PC-3 (cell line): ENCODE data around the gene BEND3. TPM values are rescaled to one million over a fixed set of nuclear protein-coding genes. Genes with fewer than 3 reads are reported as not detected.

Experiments used
- ATAC-seq: fragments of 200-7000 bp; cut with Tn5 transposase; 2 replicates; pipeline ENCODE4 v1.9.1; 2020; ENCODE audit warnings: mild to moderate bottlenecking, moderate library complexity
- BruUV-seq: library from RNA; stranded (reverse); fragments of 400-500 nt; replicated peaks from 2 replicates; lab custom pipeline; 2021; lab: Mats Ljungman, UMichigan
- CTCF ChIA-PET: fragments of 300-600 bp; sonication (Branson Sonifier 250); formaldehyde crosslinking; loops from one replicate; lab custom pipeline; 2022; ENCODE audit warnings: antibody characterized with exemption; lab: Charles Lee
- POLR2A ChIA-PET: fragments of 300-600 bp; sonication (Branson Sonifier 250); formaldehyde crosslinking; loops from one replicate; lab custom pipeline; 2022; ENCODE audit warnings: antibody characterized with exemption; ENCODE audit not compliant: unreplicated experiment; lab: Charles Lee
- DNase-seq: peaks from one replicate; pipeline ENCODE4 v3.0.0-alpha.2; 2015
- H2AFZ ChIP-seq: fragments of 300-600 bp; sonication (generic); 2 replicates; pipeline ENCODE4 v1.6.0; 2016; ENCODE audit warnings: antibody characterized with exemption, low read length
- H3F3A ChIP-seq: fragments of 300-600 bp; sonication (generic); one replicate; pipeline ENCODE4 v1.6.0; 2017; ENCODE audit warnings: antibody characterized with exemption, low read length, control low read depth, mild to moderate bottlenecking; ENCODE audit not compliant: unreplicated experiment
- H3K27ac ChIP-seq: fragments of 300-600 bp; sonication (generic); 2 replicates; pipeline ENCODE4 v1.5.1; 2016; ENCODE audit warnings: mild to moderate bottlenecking, low read length
- H3K27me3 ChIP-seq: fragments of 300-600 bp; sonication (generic); 2 replicates; pipeline ENCODE4 v1.6.1; 2016; ENCODE audit warnings: low read length, mixed read lengths
- H3K36me3 ChIP-seq: fragments of 300-600 bp; sonication (generic); 2 replicates; pipeline ENCODE4 v1.6.1; 2016; ENCODE audit warnings: low read depth, mixed run types, low read length, mixed read lengths
- H3K4me1 ChIP-seq: fragments of 300-600 bp; sonication (generic); 2 replicates; pipeline ENCODE4 v1.5.1; 2016; ENCODE audit warnings: low read length; ENCODE audit not compliant: insufficient read depth
- H3K4me2 ChIP-seq: fragments of 300-600 bp; sonication (generic); 2 replicates; pipeline ENCODE4 v1.6.0; 2016; ENCODE audit warnings: low read length
- H3K4me3 ChIP-seq: fragments of 300-600 bp; sonication (generic); 2 replicates; pipeline ENCODE4 v1.5.1; 2016; ENCODE audit warnings: mild to moderate bottlenecking, low read length, mixed read lengths
- H3K79me2 ChIP-seq: fragments of 300-600 bp; sonication (generic); 2 replicates; pipeline ENCODE4 v1.6.1; 2017; ENCODE audit warnings: low read length, mixed read lengths
- H3K9ac ChIP-seq: fragments of 300-600 bp; sonication (generic); 2 replicates; pipeline ENCODE4 v1.6.0; 2016; ENCODE audit warnings: mild to moderate bottlenecking, low read length
- H3K9me2 ChIP-seq: fragments of 300-600 bp; sonication (generic); replicated peaks from 2 replicates; pipeline ENCODE4 v1.6.1; 2016; ENCODE audit warnings: mixed run types, low read length, mixed read lengths
- H3K9me3 ChIP-seq: fragments of 300-600 bp; sonication (generic); 2 replicates; pipeline ENCODE4 v1.6.1; 2016; ENCODE audit warnings: low read length, mixed read lengths
- H4K20me1 ChIP-seq: fragments of 300-600 bp; sonication (generic); 2 replicates; pipeline ENCODE4 v1.6.1; 2016; ENCODE audit warnings: low read length, mixed read lengths
- EZH2 ChIP-seq: fragments of 300-600 bp; sonication (generic); IDR thresholded peaks from one replicate; pipeline ENCODE4 v1.6.1; 2017; ENCODE audit warnings: antibody characterized with exemption, mild to moderate bottlenecking, low read length; ENCODE audit not compliant: unreplicated experiment
- EZH2phosphoT487 ChIP-seq: fragments of 300-600 bp; sonication (generic); IDR thresholded peaks from 2 replicates; pipeline ENCODE4 v1.6.1; 2018; ENCODE audit warnings: mild to moderate bottlenecking, antibody characterized with exemption, low read length, borderline replicate concordance
- intact Hi-C: fragments of 100-400 bp; cut with micrococcal nuclease; formaldehyde crosslinking; loops from 2 replicates; pipeline ENCODE4 v1.9.0; 2023
- total RNA-seq: library from RNA; depleted of rRNA; stranded (reverse); fragments of >200 nt; gene quantifications from 2 replicates; pipeline ENCODE4 v1.2.3, GENCODE V29; 2014
- TF ChIP-seq, protein P1 (sequence below): fragments of 300-600 bp; sonication (generic); conservative IDR thresholded peaks from 2 replicates; pipeline ENCODE4 v1.5.1; 2017; ENCODE audit warnings: antibody characterized with exemption, low read depth, mild to moderate bottlenecking, low read length

BEND3 gene
- total RNA-seq, 1 experiment from 2014 or later = 4.5 TPM

DNA sequence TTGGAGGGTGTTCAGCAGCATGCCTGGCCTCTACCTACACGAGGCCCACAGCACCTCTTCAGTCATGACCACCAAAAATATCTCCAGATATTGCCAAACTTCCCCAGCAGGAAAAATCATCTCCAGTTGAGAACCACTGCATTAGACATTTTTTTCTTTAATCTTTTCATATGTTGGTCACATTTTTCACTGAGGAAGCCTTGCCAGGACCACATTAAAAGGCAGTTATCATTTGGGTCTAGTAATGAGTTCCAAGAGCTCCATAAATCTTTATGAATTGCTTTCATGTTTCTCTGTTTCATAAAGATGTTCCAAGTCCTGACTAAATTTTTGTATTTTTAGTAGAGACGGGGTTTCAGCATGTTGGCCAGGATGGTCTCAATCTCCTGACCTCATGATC, 58.5 kb downstream of the BEND3 start:
- Histone ChIP-seq H4K20me1 (no peaks in the 10 kb centered on the region), H3K27ac (no peak overlapping the region), H3K27me3 (no peaks in the 10 kb centered on the region), H3K79me2 (no peaks in the 10 kb centered on the region), H2AFZ (no peak overlapping the region), H3K9ac (no peak overlapping the region), H3K9me2 (no peaks in the 10 kb centered on the region), H3K36me3 (no peaks in the 10 kb centered on the region), H3K9me3 (no peaks in the 10 kb centered on the region), H3K4me1 (no peaks in the 10 kb centered on the region), H3K4me2 (no peak overlapping the region), H3F3A (no peaks in the 10 kb centered on the region), H3K4me3 (no peak overlapping the region)
- intact Hi-C loops = no loop called here
- POLR2A ChIA-PET = no interaction called here
- CTCF ChIA-PET = no interaction called here
- no peak for TF ChIP-seq EZH2phosphoT487
- TF ChIP-seq, protein P1, sequence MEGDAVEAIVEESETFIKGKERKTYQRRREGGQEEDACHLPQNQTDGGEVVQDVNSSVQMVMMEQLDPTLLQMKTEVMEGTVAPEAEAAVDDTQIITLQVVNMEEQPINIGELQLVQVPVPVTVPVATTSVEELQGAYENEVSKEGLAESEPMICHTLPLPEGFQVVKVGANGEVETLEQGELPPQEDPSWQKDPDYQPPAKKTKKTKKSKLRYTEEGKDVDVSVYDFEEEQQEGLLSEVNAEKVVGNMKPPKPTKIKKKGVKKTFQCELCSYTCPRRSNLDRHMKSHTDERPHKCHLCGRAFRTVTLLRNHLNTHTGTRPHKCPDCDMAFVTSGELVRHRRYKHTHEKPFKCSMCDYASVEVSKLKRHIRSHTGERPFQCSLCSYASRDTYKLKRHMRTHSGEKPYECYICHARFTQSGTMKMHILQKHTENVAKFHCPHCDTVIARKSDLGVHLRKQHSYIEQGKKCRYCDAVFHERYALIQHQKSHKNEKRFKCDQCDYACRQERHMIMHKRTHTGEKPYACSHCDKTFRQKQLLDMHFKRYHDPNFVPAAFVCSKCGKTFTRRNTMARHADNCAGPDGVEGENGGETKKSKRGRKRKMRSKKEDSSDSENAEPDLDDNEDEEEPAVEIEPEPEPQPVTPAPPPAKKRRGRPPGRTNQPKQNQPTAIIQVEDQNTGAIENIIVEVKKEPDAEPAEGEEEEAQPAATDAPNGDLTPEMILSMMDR = no peak
- TF ChIP-seq EZH2 = no peak
- DNase-seq (no peak), ATAC-seq (no peak)
- no TSS peak for BruUV-seq

DNA sequence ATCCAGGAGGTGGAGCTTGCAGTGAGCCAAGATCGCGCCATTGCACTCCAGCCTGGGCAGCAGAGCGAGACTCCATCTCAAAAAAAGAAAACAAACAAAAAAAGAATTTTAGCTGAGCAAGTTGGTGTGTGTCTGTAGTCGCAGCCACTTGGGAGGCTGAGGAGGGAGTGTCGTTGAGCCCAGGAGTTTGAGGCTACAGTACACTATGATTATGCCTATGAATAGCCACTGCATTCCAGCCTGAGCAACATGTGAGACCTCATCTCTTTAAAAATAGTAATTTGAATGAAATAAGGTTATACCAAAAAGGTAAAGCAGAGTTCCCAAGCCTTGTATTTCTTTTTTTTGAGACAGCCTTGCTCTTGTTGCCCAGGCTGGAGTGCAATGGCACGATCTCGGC, 67.5 kb downstream of the BEND3 start:
- CTCF ChIA-PET = no interaction called here
- no TSS peak for BruUV-seq
- Histone ChIP-seq H3K27ac (no peak overlapping the region), H3K4me3 (no peak overlapping the region), H3K4me1 (no peaks in the 10 kb centered on the region), H3K4me2 (no peak overlapping the region), H3K27me3 (no peaks in the 10 kb centered on the region), H3K79me2 (no peaks in the 10 kb centered on the region), H4K20me1 (no peaks in the 10 kb centered on the region), H3K9ac (no peak overlapping the region), H3F3A (no peaks in the 10 kb centered on the region), H2AFZ (no peak overlapping the region), H3K9me2 (no peaks in the 10 kb centered on the region), H3K36me3 (no peaks in the 10 kb centered on the region), H3K9me3 (no peaks in the 10 kb centered on the region)
- no peak for ATAC-seq
- DNase-seq = no peak
- no peak for TF ChIP-seq EZH2phosphoT487
- TF ChIP-seq, protein P1 = no peak
- TF ChIP-seq EZH2 = no peak
- POLR2A ChIA-PET = no interaction called here
- intact Hi-C loops = no loop called here

DNA sequence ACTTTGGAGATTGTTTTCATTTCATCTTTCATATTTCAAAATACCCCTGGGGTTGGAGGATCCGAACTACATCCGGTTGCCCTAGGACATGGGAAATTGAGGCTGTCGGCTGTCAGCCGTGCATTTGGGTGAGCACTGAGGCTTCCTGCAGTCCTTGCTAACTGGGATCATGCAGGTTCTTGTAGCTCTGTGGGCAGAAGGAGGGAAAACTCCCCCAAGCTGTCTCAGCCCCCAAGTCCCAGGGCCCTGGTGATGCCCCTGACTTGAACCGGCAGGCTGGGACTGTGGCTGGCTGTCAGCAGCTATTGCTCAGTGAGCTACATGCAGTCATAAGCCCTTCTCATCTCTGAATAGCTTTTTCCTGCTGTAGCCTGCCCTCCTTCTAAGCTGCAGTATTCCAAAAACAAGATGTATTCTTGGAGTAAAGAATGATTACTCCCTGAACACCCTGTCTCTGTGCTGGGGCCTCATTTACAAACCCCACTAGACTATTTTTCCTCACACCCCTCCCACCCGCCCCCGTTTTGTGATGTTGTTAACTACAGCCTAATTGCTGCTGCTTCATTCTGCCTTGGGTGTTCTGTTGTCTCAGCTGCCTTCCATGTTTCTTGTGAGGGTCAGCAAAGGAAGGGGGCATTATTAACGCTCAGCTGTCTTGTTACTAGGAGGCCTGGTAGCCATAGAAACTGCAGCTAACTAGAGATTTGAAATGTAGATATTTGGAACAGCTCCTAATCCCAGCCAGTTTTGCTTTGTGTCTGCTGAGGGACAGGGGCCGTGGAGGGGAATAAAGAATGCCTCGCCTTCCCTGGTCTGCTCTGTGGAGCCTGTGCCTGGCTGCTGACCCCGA, 69.3 kb downstream of the BEND3 start:
- no peak for TF ChIP-seq EZH2
- TF ChIP-seq, protein P1 = no peak
- TF ChIP-seq EZH2phosphoT487 = no peak
- BruUV-seq = no TSS peak
- H3K27ac ChIP-seq = no peak overlapping the region
- intact Hi-C loops = no loop called here
- no peaks in the 10 kb centered on the region for H4K20me1 ChIP-seq
- POLR2A ChIA-PET = no interaction called here
- H3K4me2 ChIP-seq = no peak overlapping the region
- H3K9me3 ChIP-seq = no peaks in the 10 kb centered on the region
- ATAC-seq = no peak
- no peak for DNase-seq
- no peaks in the 10 kb centered on the region for H3K79me2 ChIP-seq
- CTCF ChIA-PET = no interaction called here
- H3K9me2 ChIP-seq = no peaks in the 10 kb centered on the region
- no peak overlapping the region for H3K4me3 ChIP-seq
- H3K9ac ChIP-seq = no peak overlapping the region
- no peaks in the 10 kb centered on the region for H3K27me3 ChIP-seq
- no peaks in the 10 kb centered on the region for H3F3A ChIP-seq
- H3K4me1 ChIP-seq = no peaks in the 10 kb centered on the region
- no peaks in the 10 kb centered on the region for H3K36me3 ChIP-seq
- H2AFZ ChIP-seq = no peak overlapping the region
